ENCODE measurements around the gene ABLIM2. TPM values are rescaled to one million over a fixed set of nuclear protein-coding genes. Genes with fewer than 3 reads are reported as not detected.

The ABLIM2 gene
- total RNA-seq, 1 experiment from 2014 or later, result 6.1 TPM

GRCh38 chr4:8050555-8051206 is 107.9 kb downstream of the ABLIM2 start:
- ChIA-PET RAD21 (ENCODE audit: low non-redundant PET in 1 of 2, low total read pairs in 2 of 2, uncharacterized antibody in 2 of 2, unreplicated experiment in 2 of 2) (no interaction called here), POLR2A (no interaction called here), CTCF (no interaction called here)
- no peaks in the 10 kb centered on the region; a peak in 1 of 4 replicates for H3K4me1 ChIP-seq (ENCODE audit: control insufficient read depth in 1 of 2, insufficient read depth in 2 of 2, low read length in 2 of 2)
- no peak overlapping the region for H3K9ac ChIP-seq (ENCODE audit: low read length)
- H3K27me3 ChIP-seq (ENCODE audit: insufficient read depth, low read length), result no peaks in the 10 kb centered on the region
- no peak overlapping the region for H3K4me2 ChIP-seq (ENCODE audit: low read length)
- H3K9me2 ChIP-seq (ENCODE audit: insufficient read depth), result no peaks in the 10 kb centered on the region
- DNase-seq (ENCODE audit: low read depth, low spot score), result no peak
- H4K20me1 ChIP-seq (ENCODE audit: insufficient read depth), result no peaks in the 10 kb centered on the region
- ATAC-seq, result no peak
- H3K27ac ChIP-seq (ENCODE audit: low read depth, low read length), result no peak overlapping the region; the same call in 1 of the 2 replicates
- H3K79me2 ChIP-seq (ENCODE audit: insufficient read depth, low read length), result no peaks in the 10 kb centered on the region
- no TSS peak for BruUV-seq (replicated peaks)
- H3K36me3 ChIP-seq (ENCODE audit: control insufficient read depth in 1 of 2, insufficient read depth in 2 of 2, low read length in 2 of 2), result no peaks in the 10 kb centered on the region
- H3K4me3 ChIP-seq (replicated peaks in 1 of 2; ENCODE audit: low read depth in 1 of 2, low read length in 2 of 2), result no peak overlapping the region
- no peaks in the 10 kb centered on the region; a peak in 1 of 4 replicates for H3K9me3 ChIP-seq (ENCODE audit: control insufficient read depth in 1 of 2, insufficient read depth in 1 of 2, low read depth in 1 of 2, low read length in 2 of 2)
- TF ChIP-seq TCF7L2 (IDR thresholded peaks at IDR 0.05; ENCODE audit: borderline replicate concordance, extremely low read depth, insufficient read depth, insufficient read length) (peak; percentile 63), SIN3A (IDR thresholded peaks at IDR 0.05; ENCODE audit: low read depth) (no peak)
- no peak overlapping the region for H2AFZ ChIP-seq (ENCODE audit: low read depth, low read length, poor library complexity, severe bottlenecking)
- intact Hi-C loops (cut with micrococcal nuclease), result no loop called here

GRCh38 chr4:8050180-8050554 is 108.4 kb downstream of the ABLIM2 start:
- intact Hi-C loops (cut with micrococcal nuclease), result no loop called here
- Histone ChIP-seq H3K4me1 (ENCODE audit: control insufficient read depth in 1 of 2, insufficient read depth in 2 of 2, low read length in 2 of 2) (no peaks in the 10 kb centered on the region; a peak in 1 of 4 replicates), H3K27me3 (ENCODE audit: insufficient read depth, low read length) (no peaks in the 10 kb centered on the region), H4K20me1 (ENCODE audit: insufficient read depth) (no peaks in the 10 kb centered on the region), H3K79me2 (ENCODE audit: insufficient read depth, low read length) (no peaks in the 10 kb centered on the region), H3K27ac (ENCODE audit: low read depth, low read length) (no peak overlapping the region; the same call in 1 of the 2 replicates), H3K9me3 (ENCODE audit: control insufficient read depth in 1 of 2, insufficient read depth in 1 of 2, low read depth in 1 of 2, low read length in 2 of 2) (no peaks in the 10 kb centered on the region; a peak in 1 of 4 replicates), H3K4me2 (ENCODE audit: low read length) (no peak overlapping the region), H3K9ac (ENCODE audit: low read length) (no peak overlapping the region), H3K4me3 (replicated peaks in 1 of 2; ENCODE audit: low read depth in 1 of 2, low read length in 2 of 2) (no peak overlapping the region), H3K9me2 (ENCODE audit: insufficient read depth) (no peaks in the 10 kb centered on the region), H2AFZ (ENCODE audit: low read depth, low read length, poor library complexity, severe bottlenecking) (no peak overlapping the region), H3K36me3 (ENCODE audit: control insufficient read depth in 1 of 2, insufficient read depth in 2 of 2, low read length in 2 of 2) (no peaks in the 10 kb centered on the region)
- ChIA-PET POLR2A (no interaction called here), CTCF (no interaction called here), RAD21 (ENCODE audit: low non-redundant PET in 1 of 2, low total read pairs in 2 of 2, uncharacterized antibody in 2 of 2, unreplicated experiment in 2 of 2) (no interaction called here)
- BruUV-seq (replicated peaks), result no TSS peak
- TF ChIP-seq EZH2phosphoT487 (IDR thresholded peaks at IDR 0.05; ENCODE audit: borderline replicate concordance), result no peak
- no peak for TF ChIP-seq CBX3 (IDR thresholded peaks at IDR 0.05; ENCODE audit: low read depth)
- TF ChIP-seq TCF7L2 (IDR thresholded peaks at IDR 0.05; ENCODE audit: borderline replicate concordance, extremely low read depth, insufficient read depth, insufficient read length), result no peak
- no peak for TF ChIP-seq CEBPB (IDR thresholded peaks at IDR 0.05; ENCODE audit: low read depth)
- ATAC-seq, result no peak
- no peak for DNase-seq (ENCODE audit: low read depth, low spot score)
